COR-L47 (cell line): ENCODE measurements around the gene APOE.
"Not testable (repeated sequence)": the region's sequence is repeated elsewhere in the genome, so short reads cannot be mapped to it uniquely, and the experiment has no call there.

Experiments
- DNase-seq: peaks from one replicate; lab custom pipeline; 2025; lab: John Stamatoyannopoulos, UW

Gene APOE

DNA sequence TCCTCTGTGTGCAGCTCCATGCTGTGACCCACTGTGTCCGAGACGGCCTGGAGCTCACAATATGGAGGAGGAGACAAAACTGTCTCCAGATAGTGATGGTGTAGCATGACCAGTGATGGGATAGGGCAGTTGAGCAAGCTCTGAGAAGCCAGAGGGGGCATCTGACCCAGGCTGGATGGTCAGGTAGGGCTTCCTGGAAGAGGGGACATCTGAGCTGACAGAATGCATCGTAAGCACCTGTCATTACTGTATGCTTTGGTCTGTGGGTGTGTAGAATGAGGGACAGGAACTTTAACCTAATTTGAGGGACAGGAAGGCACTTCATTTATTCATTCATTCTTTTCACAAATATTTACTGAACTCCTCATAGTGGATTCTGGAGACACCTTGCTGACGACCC, 21.0 kb upstream of the APOE start:
- DNase-seq, result no peak

GRCh38 chr19:44886141-44886540, 19.5 kb upstream of the APOE start:
- no peak for DNase-seq

GRCh38 chr19:44887648-44888047, 17.9 kb upstream of the APOE start:
- DNase-seq, result no peak

DNA sequence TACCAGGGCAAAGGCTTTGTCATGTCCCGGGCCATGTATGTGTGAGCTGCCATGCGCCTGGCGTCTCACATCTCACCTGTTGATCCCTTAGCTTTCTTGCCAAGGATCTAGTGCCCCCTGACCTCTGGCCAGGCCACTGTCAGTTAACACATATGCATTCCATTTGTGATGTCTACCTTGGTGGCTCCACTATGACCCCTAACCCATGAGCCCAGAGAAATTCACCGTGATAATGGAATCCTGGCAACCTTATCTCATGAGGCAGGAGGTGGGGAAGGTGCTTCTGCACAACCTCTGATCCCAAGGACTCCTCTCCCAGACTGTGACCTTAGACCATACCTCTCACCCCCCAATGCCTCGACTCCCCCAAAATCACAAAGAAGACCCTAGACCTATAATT, 17.3 kb upstream of the APOE start:
- DNase-seq, result not testable (repeated sequence)

DNA sequence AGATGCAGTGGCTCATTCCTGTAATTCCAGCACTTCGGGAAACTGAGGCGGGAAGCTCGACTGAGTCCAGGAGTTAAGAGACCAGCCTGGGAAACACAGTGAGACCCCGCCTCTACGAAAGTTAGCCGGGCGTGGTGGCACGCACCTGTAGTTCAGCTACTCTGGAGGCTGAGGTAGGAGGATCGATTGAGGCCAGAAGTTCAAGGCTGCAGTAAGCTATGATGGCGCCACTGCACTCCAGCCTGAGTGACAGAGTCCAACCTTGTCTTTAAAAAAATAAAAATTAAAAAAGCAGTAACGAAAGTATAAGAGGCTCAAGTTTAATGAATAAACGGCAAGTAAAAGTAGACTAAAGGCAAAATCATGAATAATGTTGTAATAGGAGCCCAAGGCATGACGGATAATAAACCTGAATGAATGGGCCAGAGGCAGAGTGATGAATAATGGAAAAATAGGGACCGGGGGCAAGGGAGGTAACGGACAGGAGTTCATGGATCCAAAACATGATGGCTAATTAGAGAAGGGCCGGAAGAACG, 15.7 kb upstream of the APOE start:
- no peak for DNase-seq

GRCh38 chr19:44890366-44891015, 15.1 kb upstream of the APOE start:
- peak; percentile 100 for DNase-seq

GRCh38 chr19:44891016-44891882, 14.3 kb upstream of the APOE start, which contains the start of gene TOMM40:
TOMM40 (plus strand) TSS chr19:44891254; CDS start chr19:44891416, 162 bp downstream.
- DNase-seq, result peak; percentile 100

GRCh38 chr19:44892932-44893331, 12.7 kb upstream of the APOE start:
- DNase-seq, result no peak

DNA sequence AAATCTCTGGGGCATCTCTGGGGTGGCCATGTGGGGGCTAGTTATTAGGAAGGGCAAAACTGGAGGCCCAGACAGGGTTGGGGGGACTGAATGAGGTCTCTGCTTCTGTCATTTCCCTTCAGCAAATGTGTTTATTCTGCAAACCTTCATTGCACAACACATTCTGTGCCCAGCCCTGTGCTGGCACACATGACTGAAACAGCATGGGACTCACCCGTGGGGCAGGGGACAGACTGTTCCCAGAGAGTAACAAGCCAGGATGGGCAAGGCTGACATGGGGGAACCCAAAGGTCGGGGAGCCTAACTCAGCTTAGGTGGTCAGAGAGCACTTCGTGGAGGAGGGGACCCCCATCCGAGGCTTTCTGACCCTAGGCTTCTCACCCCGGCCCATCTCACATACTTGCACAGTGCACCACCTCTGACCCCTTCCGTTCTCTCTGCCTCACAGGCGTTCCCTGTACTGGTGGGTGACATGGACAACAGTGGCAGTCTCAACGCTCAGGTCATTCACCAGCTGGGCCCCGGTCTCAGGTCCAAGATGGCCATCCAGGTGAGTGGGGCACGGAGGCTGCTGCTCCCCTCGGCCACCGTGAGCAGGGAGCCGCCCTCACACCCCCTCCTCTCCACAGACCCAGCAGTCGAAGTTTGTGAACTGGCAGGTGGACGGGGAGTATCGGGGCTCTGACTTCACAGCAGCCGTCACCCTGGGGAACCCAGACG, 12.1 kb upstream of the APOE start:
- no peak for DNase-seq

DNA sequence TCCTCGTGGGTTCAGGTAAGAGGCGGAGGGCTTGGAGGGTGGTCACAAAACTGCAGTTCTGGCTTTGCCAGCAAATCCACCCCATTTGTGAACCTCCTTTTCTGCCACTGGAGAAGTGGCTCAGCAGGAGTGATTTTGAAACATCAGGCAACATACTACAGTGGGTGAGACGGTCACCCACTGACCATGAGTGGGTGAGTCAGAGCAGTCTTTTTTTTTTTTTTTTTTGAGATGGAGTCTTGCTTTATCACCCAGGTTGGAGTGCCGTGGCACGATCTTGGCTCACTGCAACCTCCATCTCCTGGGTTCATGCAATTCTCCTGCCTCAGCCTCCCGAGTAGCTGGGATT, 11.6 kb upstream of the APOE start:
- DNase-seq, result no peak

- no peak for DNase-seq
Measured at GRCh38 chr19:44894946-44895345, 10.7 kb upstream of the APOE start.

- DNase-seq, result no peak
Measured at GRCh38 chr19:44897835-44898234, 7.8 kb upstream of the APOE start.

GRCh38 chr19:44900328-44901244, 5.0 kb upstream of the APOE start:
- DNase-seq, result no peak

GRCh38 chr19:44903216-44903601, 2.4 kb upstream of the APOE start:
- no peak for DNase-seq

GRCh38 chr19:44903602-44904425, 1.8 kb upstream of the APOE start:
- DNase-seq, result no peak

GRCh38 chr19:44904426-44904994, 1.1 kb upstream of the APOE start:
- no peak for DNase-seq

GRCh38 chr19:44907613-44908012, 2.0 kb downstream of the APOE start:
- DNase-seq, result no peak

DNA sequence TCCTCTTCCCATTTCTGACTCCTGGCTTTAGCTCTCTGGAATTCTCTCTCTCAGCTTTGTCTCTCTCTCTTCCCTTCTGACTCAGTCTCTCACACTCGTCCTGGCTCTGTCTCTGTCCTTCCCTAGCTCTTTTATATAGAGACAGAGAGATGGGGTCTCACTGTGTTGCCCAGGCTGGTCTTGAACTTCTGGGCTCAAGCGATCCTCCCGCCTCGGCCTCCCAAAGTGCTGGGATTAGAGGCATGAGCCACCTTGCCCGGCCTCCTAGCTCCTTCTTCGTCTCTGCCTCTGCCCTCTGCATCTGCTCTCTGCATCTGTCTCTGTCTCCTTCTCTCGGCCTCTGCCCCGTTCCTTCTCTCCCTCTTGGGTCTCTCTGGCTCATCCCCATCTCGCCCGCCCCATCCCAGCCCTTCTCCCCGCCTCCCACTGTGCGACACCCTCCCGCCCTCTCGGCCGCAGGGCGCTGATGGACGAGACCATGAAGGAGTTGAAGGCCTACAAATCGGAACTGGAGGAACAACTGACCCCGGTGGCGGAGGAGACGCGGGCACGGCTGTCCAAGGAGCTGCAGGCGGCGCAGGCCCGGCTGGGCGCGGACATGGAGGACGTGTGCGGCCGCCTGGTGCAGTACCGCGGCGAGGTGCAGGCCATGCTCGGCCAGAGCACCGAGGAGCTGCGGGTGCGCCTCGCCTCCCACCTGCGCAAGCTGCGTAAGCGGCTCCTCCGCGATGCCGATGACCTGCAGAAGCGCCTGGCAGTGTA, 2.7 kb downstream of the APOE start:
- no peak for DNase-seq

GRCh38 chr19:44908836-44909261, 3.3 kb downstream of the APOE start:
- DNase-seq, result no peak
